Activated CD8-positive, alpha-beta T cell treated with anti-CD3 and anti-CD28 coated beads for 36 hours (primary cell): ENCODE results near the gene NFAM1. TPM values are rescaled to one million over a fixed set of nuclear protein-coding genes. Genes with fewer than 3 reads are reported as not detected.

Experiments used
- ATAC-seq: fragments of 200-7000 bp; cut with Tn5 transposase; one replicate; pipeline ENCODE4 v1.10.0; 2021; ENCODE audit warnings: mild to moderate bottlenecking, moderate library complexity
- CTCF ChIA-PET: fragments of 350-600 bp; sonication (Branson Sonifier 250); formaldehyde crosslinking; loops from one replicate; lab custom pipeline; 2021; ENCODE audit warnings: antibody characterized with exemption; lab: Charles Lee
- POLR2A ChIA-PET: fragments of 350-600 bp; sonication (Branson Sonifier 250); formaldehyde crosslinking; loops from one replicate; lab custom pipeline; 2021; ENCODE audit warnings: antibody characterized with exemption; lab: Charles Lee
- DNase-seq: peaks from one replicate; pipeline ENCODE4 v3.0.0-alpha.2; 2020
- H3K27ac Mint-ChIP-seq: one replicate; pipeline ENCODE4 v1.8.0; 2021; ENCODE audit warnings: mild to moderate bottlenecking, mixed read lengths
- H3K27me3 Mint-ChIP-seq: one replicate; pipeline ENCODE4 v1.8.0; 2021; ENCODE audit warnings: mixed read lengths
- H3K36me3 Mint-ChIP-seq: one replicate; pipeline ENCODE4 v1.8.0; 2021; ENCODE audit warnings: low read depth, mixed read lengths
- H3K4me1 Mint-ChIP-seq: one replicate; pipeline ENCODE4 v1.8.0; 2021; ENCODE audit warnings: low read depth, mixed read lengths
- H3K4me3 Mint-ChIP-seq: one replicate; pipeline ENCODE4 v1.8.0; 2021; ENCODE audit warnings: mild to moderate bottlenecking, moderate library complexity, mixed read lengths
- H3K9me3 Mint-ChIP-seq: one replicate; pipeline ENCODE4 v1.8.0; 2021; ENCODE audit warnings: mixed read lengths
- CTCF ChIP-seq: fragments of 200-600 bp; IDR thresholded peaks from one replicate; pipeline ENCODE4 v1.8.0; 2022; ENCODE audit warnings: antibody characterized with exemption, mild to moderate bottlenecking
- intact Hi-C: fragments of 100-400 bp; cut with micrococcal nuclease; formaldehyde crosslinking; loops from one replicate; pipeline ENCODE4 v1.10.0; 2022
- total RNA-seq, 2 experiments: library from RNA; stranded (reverse); gene quantifications; one replicate each; pipeline ENCODE4 v1.2.3, GENCODE V29; 2021

The NFAM1 gene
- total RNA-seq, 2 experiments from 2014 or later: 0.16 TPM; not detected in 1

DNA sequence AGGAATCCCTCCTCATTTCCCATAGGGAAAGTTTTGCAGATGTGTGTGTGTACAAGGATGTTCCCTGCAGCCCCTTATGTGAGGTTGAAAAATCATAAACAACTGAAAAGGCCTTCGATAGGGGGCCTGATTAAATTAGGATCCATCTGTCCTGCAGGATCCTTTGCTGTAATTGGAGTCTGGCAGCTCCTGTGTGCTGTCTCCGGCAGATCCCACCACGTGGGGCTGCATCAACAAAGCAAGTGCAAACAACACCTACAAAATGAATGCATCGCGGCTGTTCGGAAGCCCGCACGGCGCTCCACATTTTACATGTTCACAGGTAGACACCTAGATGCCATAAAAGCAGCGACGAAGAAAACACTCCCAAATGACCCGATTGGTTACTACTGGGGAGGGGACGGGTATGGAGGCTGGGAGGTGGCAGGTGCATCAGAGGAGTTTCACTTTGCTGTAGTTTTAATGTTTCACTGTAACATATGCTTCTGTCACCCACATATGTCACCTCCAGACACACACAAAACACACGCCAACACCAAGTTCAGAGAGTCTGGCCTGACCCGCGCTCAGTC is 52.2 kb downstream of the NFAM1 start:
- H3K27me3 Mint-ChIP-seq: no peaks in the 10 kb centered on the region
- H3K4me3 Mint-ChIP-seq: no peak overlapping the region
- POLR2A ChIA-PET: no interaction called here
- ATAC-seq (no peak), DNase-seq (no peak)
- no peaks in the 10 kb centered on the region for H3K4me1 Mint-ChIP-seq
- H3K9me3 Mint-ChIP-seq: no peaks in the 10 kb centered on the region
- intact Hi-C loops: no loop called here
- H3K27ac Mint-ChIP-seq: no peak overlapping the region
- no peaks in the 10 kb centered on the region for H3K36me3 Mint-ChIP-seq
- no peak for TF ChIP-seq CTCF
- CTCF ChIA-PET: no interaction called here

DNA sequence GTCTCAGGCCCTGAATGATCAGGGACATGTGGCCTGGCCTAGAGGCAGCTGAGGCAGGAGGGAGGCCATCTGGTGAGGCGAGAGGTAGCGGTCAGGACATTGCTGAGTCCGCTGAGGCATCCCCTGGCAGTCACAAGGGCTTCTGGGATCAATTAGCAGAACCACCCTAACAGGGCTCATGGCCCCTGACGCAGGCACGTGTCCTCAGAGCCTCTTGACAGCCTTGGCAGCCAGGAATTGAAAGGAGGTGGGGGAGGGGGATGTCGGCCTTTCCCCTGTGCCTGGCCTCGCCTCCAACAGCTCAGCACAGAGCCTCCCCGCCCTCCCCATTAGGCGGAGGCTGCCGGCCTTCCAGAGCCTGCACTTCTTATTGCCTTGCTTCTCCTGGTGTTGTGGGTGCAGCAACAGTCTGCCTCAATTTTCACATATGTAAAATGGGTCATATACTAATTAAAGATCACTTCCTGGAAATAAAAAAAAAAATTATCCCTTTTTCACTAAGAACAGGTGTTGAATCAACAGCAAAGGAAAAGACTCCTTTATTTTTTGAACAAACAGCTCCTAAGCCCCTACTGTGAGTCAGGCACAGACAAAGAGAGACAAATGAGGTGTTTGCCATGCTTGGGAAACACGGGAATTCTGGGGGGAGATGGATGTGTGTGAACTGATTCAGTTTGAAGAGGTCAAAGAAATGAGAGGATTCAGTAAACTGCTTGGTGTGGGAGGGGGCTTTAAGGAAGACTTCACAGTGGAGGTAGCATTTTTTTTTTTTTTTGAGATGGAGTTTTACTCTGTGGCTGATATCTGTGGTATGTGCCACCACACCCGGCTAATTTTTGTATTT is 55.3 kb downstream of the NFAM1 start:
- POLR2A ChIA-PET: interaction anchor here (0.7 to 1.0 kb wide), 2 partner anchors 9 to 45 kb away, joined by 3 to 4 read pairs; no protein-coding TSS in a partner anchor
- no peak for TF ChIP-seq CTCF
- no peaks in the 10 kb centered on the region for H3K27me3 Mint-ChIP-seq
- DNase-seq (no peak), ATAC-seq (no peak)
- no peaks in the 10 kb centered on the region for H3K36me3 Mint-ChIP-seq
- intact Hi-C loops: no loop called here
- H3K4me3 Mint-ChIP-seq: no peak overlapping the region
- peaks cover 3% of the 10 kb centered on the region for H3K4me1 Mint-ChIP-seq
- CTCF ChIA-PET: no interaction called here
- H3K27ac Mint-ChIP-seq: no peak overlapping the region
- H3K9me3 Mint-ChIP-seq: no peaks in the 10 kb centered on the region

DNA sequence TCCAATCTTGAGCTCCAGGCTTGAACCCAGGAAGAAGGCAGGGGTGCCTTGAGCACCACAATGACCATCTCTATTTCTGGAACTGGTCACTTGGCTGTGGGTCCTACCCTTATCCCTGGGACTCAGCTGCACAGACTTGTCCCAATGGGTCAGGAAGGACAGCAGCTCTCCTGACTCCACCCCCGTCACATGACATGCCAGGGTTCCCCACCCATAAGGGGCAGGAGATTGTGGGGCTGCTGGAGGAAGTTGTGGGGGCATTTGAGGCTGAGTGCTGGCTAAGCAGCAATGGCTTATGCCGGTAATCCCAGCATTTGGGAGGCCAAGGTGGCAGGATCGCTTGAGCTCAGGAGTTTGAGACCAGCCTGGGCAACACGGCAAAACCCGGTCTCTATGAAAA is 56.2 kb downstream of the NFAM1 start:
- Mint-ChIP-seq H3K4me3 (no peak overlapping the region), H3K4me1 (peaks cover 3% of the 10 kb centered on the region), H3K9me3 (no peaks in the 10 kb centered on the region), H3K27me3 (no peaks in the 10 kb centered on the region), H3K27ac (no peak overlapping the region), H3K36me3 (no peaks in the 10 kb centered on the region)
- ATAC-seq (no peak), DNase-seq (no peak)
- ChIA-PET POLR2A (no interaction called here), CTCF (interaction anchor here (0.8 kb wide), 1 partner anchor 62 kb away, joined by 4 read pairs; no protein-coding TSS in a partner anchor)
- intact Hi-C loops: no loop called here
- TF ChIP-seq CTCF: no peak

DNA sequence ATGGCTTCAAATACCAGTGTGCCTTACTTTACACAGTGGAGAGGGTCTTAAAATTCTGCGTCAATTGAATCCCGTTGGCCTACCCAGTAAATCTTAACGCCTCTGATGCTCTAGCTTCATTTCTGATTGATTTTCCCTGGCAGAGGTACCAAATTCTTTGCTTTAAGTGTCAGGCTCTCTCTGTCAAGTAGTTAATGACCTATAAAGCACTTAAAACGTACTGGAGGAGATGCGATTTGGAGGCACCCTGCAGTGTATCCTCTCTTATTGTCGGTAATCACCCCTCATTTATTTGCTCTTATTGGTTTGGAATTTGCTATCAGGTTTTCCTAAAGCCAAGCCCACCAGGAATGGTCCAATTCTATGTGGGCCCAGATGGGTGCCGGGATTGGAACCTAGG is 59.2 kb downstream of the NFAM1 start:
- H3K4me3 Mint-ChIP-seq: no peak overlapping the region
- no peaks in the 10 kb centered on the region for H3K9me3 Mint-ChIP-seq
- no peak for ATAC-seq
- no peaks in the 10 kb centered on the region for H3K36me3 Mint-ChIP-seq
- intact Hi-C loops: no loop called here
- CTCF ChIA-PET: interaction anchor here (1.6 kb wide), 1 partner anchor 71 kb away, joined by 4 read pairs; no protein-coding TSS in a partner anchor
- POLR2A ChIA-PET: no interaction called here
- peaks cover 6% of the 10 kb centered on the region for H3K27me3 Mint-ChIP-seq
- H3K4me1 Mint-ChIP-seq: peaks cover 8% of the 10 kb centered on the region
- no peak overlapping the region for H3K27ac Mint-ChIP-seq
- TF ChIP-seq CTCF: no peak
- DNase-seq: no peak

- no peak for DNase-seq
- H3K4me1 Mint-ChIP-seq: peaks cover 14% of the 10 kb centered on the region
- H3K36me3 Mint-ChIP-seq: no peaks in the 10 kb centered on the region
- no peak for TF ChIP-seq CTCF
- H3K27me3 Mint-ChIP-seq: peaks cover 16% of the 10 kb centered on the region
- ChIA-PET CTCF (no interaction called here), POLR2A (interaction anchor here (1.3 kb wide), 1 partner anchor 25 kb away, joined by 3 read pairs; no protein-coding TSS in a partner anchor)
- H3K9me3 Mint-ChIP-seq: no peaks in the 10 kb centered on the region
- no peak for ATAC-seq
- no peak overlapping the region for H3K27ac Mint-ChIP-seq
- H3K4me3 Mint-ChIP-seq: no peak overlapping the region
- intact Hi-C loops: no loop called here
Observed at GRCh38 chr22:42371501-42371900, 60.7 kb downstream of the NFAM1 start.
